Activated CD4-positive, alpha-beta T cell treated with anti-CD3 and anti-CD28 coated beads, Interleukin-2, amount 50 U/mL, for 4 hours (primary cell): ENCODE measurements around the gene CDH15.

Source experiments
- DNase-seq, 2 experiments: peaks; one replicate each; pipeline ENCODE4 v3.0.0-alpha.2; 2020

The CDH15 gene

GRCh38 chr16:89200850-89201411, 29.4 kb downstream of the CDH15 start:
- DNase-seq: no peak

DNA sequence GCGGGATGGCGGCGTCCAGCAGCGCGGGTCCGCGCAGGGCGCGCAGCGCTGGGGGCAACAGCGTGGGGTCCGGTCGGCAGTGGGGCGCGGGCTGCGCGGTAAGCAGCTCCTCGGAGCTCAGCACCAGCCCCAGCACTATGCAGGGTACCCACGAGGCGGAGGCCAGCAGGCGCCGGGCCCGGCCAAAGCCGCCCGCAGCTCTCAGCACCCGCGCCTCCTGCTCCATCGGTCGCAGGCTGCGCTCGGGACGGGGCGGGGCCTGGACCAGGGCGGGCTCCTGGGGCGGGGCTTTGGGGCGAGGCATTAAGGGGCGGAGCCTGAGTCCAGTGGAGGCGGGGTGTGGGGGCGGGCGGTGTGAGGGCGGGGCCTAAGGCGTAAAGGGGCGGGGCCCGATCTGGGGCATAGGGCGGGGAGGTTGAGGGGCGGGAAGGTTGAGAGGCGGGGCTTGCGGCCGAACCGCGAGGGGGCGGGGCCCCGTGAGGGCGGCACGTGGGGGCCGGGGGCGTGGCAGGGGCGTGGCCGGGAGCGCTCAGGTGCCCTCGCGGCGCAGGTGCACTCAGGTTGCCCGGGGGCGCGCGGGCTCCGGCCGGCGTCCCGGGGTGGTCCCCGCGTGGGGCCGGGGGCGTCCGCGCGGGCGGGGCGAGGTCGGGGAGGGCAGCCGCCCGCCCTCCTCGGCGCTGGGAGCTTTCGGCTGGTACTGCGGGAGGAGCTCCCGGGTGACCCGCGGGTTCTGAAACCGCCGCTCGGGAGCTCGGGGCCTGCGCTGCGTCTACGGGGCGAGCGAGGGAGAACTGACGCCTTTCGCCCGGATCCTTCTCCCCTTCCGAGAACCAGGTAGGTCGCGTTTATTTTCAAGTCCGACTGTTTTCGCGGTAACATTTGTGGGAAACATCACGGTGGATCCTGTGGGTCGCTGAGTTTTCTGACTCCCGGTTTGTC, 30.2 kb downstream of the CDH15 start:
- peak; percentile 71 to 74 for DNase-seq

GRCh38 chr16:89202422-89203215, 31.1 kb downstream of the CDH15 start:
- DNase-seq: no peak

GRCh38 chr16:89207993-89208392, 36.4 kb downstream of the CDH15 start:
- DNase-seq: no peak

DNA sequence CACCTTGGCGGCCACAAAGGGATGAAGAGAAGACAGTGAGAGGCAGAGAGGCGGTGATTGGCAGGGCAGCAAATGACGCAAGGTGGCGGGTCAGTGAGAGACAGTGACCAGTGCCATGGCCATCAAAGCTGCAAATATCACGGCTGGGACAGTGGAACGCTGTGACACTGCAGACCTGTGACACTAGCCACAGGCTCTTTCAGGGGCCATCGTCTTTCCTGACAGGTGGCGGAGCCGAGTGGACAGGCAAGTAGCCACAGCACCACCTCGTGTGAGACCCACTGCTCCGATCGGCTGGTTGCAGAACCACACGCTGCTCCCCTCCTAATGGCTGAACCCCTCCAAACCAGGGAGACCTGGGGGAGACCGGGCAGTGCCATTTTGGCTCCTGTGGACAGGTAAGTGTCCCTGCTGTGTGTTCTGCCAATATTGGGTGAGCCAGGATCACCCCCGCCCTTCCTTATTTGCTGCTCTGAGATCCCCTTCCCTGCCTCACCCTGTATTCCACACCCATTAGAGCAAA, 38.0 kb downstream of the CDH15 start:
- no peak for DNase-seq

DNA sequence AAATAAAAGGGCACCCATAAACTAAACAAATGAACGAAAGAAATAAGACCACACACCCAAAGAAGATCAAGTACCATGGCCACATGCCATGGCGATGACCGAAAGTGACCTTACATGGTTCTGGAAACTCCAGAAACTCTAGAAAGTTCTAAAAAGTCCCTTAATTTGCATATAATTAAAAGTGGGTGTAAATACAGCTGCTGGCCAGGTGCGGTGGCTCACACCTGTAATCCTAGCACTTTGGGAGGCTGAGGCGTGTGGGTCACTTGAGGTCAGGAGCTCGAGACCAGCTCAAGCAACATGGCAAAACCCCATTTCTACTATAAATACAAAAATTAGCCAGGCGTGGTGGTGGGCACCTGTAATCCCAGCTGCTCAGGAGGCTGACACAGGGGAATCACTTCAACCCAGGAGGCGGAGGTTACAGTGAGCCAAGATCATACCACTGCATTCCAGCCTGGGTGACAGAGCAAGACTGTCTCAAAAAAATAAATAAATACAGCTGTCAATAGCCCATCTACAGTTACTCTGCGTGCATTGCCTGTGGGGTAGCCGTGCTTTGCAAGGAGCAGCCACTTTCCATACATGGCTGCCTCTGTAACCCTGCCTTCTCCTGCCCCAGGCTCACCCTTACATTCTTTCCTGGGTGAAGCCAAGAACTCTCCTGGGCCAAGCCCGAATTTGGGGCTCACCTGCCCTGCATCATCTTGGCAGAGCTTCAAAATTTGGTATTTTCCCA, 38.8 kb downstream of the CDH15 start:
- no peak for DNase-seq

DNA sequence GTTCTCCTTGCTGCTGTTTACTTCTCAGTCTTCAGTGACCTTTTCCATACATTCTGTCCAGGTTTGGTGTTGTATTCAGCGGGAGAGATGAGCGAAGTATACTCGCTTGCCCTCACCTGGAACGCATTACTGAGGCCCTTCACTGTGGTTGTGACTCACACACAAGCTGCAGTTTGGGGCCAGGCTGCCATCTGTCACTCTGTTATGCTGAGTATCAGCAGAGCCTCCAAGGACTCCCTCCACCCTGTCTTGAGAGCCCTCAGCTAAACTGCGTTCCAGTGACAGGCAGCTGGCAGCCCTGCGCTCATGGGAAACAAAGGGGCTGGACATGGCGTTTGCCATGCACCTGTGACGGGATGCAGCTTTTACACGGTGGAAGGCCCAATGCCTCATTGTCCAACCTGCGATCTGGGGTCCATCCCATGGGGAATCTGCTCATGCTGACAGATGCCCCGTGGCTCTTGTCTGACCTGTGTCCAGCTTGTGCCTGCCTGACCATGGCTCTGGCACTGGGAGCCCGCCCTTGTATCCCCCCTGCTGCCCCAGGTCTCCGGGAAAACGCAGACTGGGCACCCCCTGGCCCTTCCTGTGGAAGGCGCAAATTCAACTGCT, 39.5 kb downstream of the CDH15 start:
- DNase-seq: no peak

DNA sequence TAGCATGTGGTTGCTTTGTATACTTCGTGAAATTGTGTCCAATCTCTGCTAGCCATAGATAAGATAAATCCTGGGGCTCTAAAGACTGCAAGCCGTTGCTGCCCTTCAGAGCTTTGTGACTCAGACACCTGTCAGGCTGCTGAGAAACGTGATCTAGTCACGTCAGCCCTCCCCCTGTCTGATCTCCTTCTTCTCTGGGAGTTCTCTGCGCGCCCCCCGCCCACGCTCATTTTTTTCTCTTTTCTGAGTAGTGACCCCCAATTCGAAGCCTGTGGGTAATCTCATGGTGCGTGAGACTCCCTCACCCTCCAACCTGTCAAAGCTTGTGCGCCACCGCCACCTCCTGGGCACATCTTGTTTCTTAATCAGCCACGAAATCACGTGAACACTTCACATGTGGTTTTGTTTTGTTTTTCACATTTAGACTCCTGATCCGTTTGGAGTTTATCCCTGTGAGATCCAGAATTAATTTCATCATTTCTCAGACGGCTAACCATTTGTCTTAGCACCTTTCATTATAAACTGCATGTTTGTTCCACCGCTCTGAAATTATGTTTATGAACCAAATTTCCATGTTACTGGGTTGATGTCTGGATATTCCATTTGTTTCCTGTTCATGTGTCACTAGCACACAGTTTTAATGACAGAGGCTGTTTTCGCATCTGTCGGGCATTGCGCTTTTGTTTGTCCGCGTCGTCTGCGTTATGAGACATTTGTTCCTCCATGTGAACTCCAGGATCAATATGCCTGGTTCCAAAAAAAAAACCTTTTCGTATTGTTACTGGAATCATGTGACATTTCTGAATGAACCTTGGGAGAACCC, 45.0 kb downstream of the CDH15 start:
- peak; percentile 79 to 81 for DNase-seq

- no peak for DNase-seq
Observed at GRCh38 chr16:89217138-89217387, 45.5 kb downstream of the CDH15 start.

DNA sequence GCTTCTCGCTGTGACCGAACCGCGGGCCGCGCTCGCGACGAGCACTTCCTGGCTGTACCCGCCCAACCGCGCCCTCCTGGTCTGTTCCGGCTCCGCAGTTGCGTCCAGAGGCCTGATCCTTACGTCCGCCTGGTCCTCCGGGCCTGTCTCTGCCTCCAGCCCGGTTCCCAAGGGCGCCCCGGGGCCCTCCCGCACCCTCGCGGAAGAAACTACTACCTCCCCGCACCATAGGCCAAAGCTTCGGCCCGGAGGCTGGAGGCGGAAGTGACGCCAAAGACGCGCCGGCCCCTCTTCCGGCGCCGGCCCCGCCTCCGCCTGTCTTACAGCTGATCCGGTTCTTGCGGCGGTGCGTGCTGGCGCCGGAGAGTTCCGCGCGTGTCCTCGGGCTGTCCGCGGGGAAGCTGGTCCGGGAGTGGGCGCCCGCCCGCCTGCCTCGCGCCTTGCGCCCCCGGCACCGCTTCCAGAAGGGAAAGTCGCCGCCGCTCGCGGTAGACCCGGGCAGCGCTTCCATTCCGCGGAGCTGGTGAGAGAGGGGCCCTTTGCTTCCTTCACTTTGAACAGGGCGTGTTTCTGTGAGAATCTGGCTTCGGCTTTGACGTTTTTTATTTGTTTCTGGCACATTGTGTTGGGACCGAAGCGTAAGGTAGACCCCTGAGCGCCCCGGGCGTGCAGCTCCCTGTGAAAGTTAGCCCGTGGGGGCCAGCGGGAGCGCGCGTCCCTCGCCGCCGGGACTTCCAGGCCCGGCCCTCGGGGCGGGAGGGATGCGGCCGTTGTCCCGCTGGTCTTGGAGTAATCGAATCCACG, 46.0 kb downstream of the CDH15 start, which contains the start of gene ZNF778:
TSS of gene ZNF778 (plus strand) at position 316 of the 804 bp plus-strand sequence. CDS start 3,425 bp downstream, outside the sequence.
- peak; percentile 65 to 73 for DNase-seq

GRCh38 chr16:89219365-89219764, 47.8 kb downstream of the CDH15 start:
- DNase-seq: no peak

GRCh38 chr16:89221604-89222003, 50.1 kb downstream of the CDH15 start:
- no peak for DNase-seq

- DNase-seq: no peak
Observed at GRCh38 chr16:89222931-89223330, 51.4 kb downstream of the CDH15 start.

GRCh38 chr16:89224665-89225064, 53.1 kb downstream of the CDH15 start:
- no peak for DNase-seq

DNA sequence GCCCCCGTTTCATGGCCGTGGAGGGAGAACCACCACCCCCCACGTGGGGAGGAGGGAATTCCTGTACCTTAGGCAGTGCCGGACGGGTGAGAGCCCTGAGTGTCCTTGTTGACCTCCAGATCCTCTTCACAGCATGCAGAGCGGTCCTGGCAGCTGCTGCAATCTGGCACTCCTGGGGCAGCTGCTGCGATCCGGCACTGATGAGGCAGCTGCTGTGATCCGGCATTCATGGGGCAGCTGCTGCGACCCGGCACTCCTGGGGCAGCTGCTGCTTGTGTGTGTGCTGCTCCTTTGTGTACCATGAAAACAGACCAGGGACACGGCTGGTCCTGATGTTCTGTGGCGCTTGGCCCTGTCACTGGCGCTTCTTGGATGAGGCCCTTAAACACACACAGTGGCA, 58.7 kb downstream of the CDH15 start:
- DNase-seq: no peak

- no peak for DNase-seq
Observed at GRCh38 chr16:89232107-89232506, 60.6 kb downstream of the CDH15 start.

DNA sequence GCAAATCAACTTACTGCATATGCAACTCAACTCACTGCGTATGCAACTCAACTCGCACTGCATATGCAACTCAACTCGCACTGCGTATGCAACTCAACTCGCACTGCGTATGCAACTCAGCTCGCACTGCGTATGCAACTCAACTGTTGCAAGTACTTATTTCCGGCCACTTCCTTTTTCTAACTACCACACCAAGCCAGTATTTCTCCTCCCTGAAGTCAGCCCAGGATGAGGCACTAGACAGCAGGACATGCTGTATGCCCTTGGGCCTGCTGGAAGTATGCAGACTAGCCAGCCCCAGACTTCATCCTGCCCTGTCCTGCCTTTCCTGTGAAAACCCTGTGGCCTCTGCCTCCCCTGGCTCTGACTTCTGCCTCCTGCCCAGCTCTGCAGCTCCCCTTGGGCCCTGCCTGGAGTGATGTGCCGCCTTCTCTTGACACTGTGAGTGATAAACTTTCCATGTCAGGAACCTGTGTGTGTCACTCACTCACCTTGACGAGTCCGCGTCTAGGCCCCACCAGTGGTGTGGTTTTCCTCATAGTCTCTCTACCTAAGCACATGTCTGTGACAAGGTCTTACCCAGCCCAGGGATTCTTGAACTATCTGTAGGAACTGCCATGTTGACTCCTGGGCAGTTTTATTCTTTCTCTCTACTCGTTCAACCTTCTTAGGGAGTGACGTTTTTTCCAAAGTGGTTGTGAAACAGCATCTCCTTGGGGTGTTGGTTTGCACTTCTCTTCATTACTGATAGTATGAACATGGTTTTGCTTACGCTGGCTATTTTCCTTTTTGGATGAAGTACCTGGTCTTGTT, 62.3 kb downstream of the CDH15 start:
- DNase-seq: no peak

DNA sequence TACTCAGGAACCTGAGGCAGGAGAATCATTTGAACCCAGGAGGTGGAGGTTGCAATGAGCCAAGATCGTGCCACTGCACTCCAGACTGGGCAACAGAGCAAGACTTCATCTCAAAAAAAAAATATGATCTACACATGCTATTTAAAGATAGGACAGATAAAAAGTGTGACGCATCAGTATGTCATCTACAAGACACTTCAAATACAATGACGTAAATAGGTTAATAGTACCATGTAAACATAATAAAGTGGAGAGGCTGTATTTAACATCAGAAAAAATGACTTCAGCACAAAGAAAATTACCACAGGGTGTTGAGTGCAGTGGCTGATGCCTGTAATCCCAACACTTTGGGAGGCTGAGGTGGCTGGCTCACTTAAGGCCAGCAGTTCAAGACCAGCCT, 66.2 kb downstream of the CDH15 start:
- DNase-seq: no peak

DNA sequence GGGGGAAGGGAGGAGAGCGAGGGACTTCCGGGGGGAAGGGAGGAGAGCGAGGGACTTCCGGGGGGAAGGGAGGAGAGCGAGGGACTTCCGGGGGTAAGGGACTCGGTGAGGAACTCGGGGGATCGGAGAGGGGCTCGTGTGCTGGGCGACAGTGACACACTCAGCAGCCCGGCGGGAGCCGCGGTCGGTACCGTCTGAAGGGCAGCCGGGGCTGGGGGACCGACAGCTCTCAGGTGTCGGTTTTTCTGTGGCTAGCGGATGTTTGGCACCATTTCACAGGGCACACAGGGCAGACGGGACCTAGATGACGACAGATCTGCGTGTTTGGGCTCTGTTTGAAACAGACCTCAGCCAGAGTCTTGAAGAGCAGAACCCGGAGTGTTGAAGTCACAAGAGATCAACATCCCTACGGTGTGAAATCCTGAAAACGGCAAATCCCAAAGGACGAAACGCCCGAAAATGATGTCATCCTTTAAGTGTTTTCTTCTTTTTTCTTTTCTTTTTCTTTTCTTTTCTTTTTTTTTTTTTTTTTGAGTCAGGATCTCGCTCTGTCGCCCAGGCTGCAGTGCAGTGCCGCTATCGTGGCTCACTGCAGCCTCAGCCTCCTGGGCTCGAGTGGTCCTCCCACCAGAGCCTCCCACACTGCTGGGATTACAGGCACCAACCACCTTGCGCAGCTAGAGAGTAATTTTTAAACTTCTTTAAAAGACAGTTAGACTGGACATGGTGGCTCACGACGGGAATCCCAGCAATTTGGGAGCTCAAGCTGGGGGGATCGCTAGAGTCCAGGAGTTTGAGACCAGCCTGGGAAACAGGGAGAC, 69.8 kb downstream of the CDH15 start:
- DNase-seq: peak; percentile 63 to 66
